Activated naive CD4-positive, alpha-beta T cell treated with Interleukin-2 at 50 U/mL for 16 hours (primary cell): ENCODE measurements around the gene TRMT11.
A peak's percentile ranks its signal among the peaks of the same experiment; 100 is the strongest.
"Not testable (repeated sequence)": the region's sequence is repeated elsewhere in the genome, so short reads cannot be mapped to it uniquely, and the experiment has no call there.

Experiments used
- DNase-seq: peaks from one replicate; pipeline ENCODE4 v3.0.0-alpha.2; 2020

The TRMT11 gene

DNA sequence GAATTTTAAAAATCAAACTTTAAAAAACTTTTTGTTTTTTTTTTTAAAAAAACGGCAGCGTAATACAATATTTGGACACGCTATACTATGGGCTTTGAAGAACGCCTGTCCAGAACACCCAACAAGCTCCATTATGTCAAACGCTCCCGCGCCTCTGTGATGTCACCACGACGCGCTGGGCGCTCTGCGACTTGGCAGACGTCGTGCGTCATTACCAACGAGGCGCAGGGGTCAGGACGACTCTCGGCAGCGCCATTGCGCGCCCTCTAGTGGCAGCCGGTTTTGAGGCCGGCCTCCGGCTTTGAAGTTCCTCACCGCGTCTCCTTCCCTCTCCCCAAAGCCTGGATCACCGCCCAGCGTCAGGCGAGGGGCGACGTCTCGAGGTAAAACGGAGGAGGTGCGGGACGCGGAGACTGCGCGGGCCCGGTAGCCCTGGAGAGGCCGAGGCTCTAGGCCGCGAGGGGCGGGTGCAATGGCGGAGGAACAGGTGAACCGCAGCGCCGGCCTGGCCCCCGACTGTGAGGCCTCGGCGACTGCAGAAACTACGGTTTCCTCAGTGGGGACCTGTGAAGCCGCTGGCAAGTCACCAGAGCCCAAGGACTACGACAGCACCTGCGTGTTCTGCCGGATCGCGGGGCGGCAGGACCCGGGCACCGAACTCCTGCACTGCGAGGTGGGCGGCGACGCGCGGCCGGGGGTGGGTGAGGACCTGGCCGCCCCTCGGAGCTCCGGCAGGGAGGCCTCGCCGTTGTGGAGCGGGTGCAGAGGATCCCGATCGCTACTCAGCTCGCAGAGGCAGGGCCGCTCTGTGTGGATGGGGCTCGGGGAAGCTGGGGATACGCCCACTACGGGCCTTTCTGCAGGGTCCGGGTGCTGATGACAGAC lies 29.6 kb upstream of the TRMT11 start, which contains the start of gene HINT3:
Gene HINT3, plus strand, starts transcription at position 265 of the 885 bp plus-strand sequence. Its CDS starts 208 bp downstream, at position 473.
- DNase-seq = peak; percentile 98

DNA sequence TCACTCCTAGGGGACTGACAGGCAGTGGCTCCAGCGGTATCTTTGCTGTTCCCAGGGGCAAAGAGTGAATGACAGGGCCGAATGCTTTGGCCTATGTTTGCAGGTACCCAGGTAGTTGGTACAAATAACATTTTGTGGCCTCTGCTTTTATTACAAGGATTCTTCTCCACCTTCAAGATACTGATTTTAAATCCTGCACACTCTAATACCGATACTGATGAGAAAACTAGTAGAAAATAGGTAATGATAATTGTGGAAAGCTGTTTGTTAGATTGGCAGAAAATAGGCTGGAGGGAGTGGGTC lies 29.0 kb upstream of the TRMT11 start:
- no peak for DNase-seq

GRCh38 chr6:125957845-125958244 lies 28.5 kb upstream of the TRMT11 start:
- no peak for DNase-seq

- DNase-seq = no peak
These were observed 27.3 kb upstream of the TRMT11 start for GRCh38 chr6:125959041-125959440.

GRCh38 chr6:125961117-125961516 lies 25.2 kb upstream of the TRMT11 start:
- DNase-seq = no peak

DNA sequence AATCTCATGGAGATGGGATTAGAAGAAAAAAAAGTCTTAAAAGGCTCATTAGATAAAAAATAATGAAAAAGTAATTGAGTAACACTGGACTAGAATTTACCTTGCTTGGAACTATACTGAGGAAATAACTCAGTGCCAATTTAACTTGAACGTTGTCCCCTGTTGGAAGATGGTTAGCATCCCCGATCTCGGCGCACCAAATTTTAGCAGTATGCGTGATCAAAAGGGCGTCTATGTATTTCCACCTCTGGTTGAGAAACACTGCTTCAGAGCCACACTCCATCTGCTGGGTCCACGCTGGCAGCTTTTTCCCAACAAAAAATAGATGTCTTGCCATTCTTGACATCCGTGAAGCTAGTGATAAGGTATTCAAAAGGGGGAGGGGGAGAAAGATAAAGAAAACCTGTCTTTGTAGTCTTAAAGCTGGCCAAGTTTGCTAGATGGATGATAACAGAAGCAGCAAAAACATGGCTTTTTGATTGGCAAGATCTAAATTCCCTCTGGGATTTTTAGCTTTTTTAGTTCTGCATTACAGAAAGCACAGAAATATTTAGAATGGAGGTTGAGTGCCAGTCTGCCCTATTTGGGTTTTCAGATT lies 23.3 kb upstream of the TRMT11 start:
- DNase-seq = no peak

GRCh38 chr6:125963817-125964216 lies 22.5 kb upstream of the TRMT11 start:
- DNase-seq = no peak

DNA sequence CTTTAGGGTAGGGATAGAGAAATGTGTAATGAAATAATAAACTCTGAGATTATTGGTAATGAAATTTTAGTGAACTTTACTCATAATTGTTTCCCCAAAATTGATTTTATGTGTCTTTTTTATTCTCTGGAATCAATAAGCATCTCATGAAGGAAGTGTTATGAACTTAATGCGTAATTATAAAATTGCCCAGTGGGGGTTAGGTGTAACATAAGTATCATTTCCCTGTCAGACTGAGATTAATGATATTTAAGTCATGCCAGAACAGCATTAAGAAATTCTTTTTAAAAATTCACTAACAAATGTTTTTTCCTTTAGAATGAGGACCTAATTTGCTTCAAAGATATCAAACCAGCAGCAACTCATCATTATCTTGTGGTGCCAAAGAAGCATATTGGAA lies 19.8 kb upstream of the TRMT11 start:
- DNase-seq = no peak

GRCh38 chr6:125968493-125968892 lies 17.8 kb upstream of the TRMT11 start:
- no peak for DNase-seq

DNA sequence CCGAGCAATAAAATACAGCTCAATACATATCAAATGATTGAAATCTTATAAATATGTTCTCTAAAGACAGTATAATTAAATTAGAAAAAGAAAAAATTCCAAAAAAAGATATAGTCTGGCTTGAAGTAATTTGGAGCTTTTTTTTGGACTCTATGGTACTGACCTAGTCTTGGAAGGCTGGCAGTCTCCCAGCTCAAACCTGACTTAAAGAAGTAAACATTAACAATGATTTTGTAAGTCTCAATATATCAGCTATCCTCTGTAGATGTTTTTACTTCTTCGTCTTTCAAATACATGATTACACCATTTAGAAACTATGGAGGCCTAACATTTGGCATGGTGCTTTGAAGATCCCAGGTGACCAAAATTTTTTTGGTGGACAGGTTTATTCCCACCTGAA lies 15.6 kb upstream of the TRMT11 start:
- no peak for DNase-seq

- not testable (repeated sequence) for DNase-seq
These were observed 13.9 kb upstream of the TRMT11 start for GRCh38 chr6:125972478-125972877.

DNA sequence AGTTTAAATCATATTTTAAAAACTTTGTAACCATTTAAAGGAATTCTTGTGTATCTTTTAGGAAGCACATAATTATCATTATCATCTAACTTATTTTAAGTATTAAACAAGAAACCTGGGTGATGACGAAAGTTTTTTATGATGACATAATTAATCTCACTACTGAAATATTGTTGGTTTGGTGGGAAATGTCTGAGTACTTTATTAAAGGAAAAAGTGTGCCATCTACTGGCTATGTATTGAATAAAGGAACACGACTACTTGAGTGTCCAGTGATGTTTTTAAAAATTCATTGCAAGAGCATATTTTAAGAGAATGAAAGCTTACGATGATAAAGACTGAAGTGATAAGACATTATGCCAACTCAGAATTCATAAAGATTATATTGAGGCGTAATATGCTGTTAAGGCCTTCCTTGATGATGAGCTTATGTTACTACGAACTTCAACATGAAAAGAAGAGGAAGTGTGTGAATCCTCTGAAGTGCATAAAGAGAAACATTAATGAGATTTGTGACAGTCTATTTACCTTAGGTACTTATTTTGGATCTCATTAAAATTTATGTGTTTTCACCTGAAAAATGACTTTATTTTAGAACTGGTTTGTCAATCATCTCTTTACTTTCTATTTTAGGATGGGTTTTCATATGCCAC lies 12.0 kb upstream of the TRMT11 start:
- no peak for DNase-seq

- no peak for DNase-seq
These were observed 7.2 kb upstream of the TRMT11 start for GRCh38 chr6:125979101-125979500.

GRCh38 chr6:125981571-125982185 lies 4.7 kb upstream of the TRMT11 start:
- DNase-seq = no peak

DNA sequence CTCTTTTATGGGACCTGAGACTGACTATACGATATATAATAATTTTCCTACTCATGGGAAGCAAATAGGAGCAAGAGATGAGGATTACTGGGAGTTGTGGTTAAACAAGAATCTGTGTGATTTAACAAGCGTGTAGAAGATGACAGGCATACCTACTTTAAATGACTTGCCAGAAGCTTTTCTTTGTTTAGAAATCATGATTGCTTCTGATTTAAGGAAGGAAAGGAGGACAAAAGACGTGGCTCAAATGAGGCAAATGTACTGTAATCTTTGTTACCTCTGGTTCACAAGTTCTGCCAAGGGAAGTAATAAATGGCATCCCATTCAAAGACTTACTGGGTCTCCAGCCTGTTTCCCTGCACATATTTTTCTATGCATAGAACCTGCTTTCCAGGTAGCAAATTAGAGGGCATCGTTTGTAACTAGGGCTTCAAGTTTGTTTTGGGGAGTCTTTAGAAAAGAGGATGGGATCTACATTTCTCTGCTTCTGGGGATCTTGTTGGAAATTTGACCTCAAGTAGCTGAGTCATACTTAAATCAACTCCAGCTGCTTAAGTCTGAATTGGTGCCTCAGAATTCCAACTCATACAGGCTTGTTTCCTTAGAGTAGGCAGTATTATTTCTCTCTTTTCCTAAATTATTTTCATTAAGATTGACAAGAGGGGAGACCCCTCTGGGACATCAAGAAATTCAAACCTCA lies 2.9 kb upstream of the TRMT11 start:
- DNase-seq = no peak

DNA sequence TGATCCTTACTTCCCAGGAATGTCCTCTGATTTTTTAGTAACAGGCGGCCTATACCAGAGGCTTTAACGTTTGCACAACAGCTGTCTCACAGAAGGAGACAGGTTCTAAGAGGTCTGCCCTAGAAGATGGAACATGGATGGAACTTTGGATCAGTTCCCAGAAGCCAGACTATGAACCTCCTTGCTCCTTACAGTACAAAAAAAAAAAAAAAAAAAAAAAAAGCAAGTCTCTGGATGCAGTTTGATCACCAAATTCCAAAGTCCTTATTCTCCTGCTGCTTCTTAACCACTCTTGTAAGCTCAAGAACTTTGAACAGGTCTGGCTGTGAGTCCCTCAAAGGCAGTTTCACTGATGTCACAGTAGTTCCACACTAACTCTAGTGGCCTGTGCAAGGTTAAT lies 2.0 kb upstream of the TRMT11 start:
- no peak for DNase-seq

GRCh38 chr6:125985522-125985921 lies 818 bp upstream of the TRMT11 start:
- no peak for DNase-seq

- no peak for DNase-seq
These were observed 400 bp upstream of the TRMT11 start for GRCh38 chr6:125985979-125986300.

DNA sequence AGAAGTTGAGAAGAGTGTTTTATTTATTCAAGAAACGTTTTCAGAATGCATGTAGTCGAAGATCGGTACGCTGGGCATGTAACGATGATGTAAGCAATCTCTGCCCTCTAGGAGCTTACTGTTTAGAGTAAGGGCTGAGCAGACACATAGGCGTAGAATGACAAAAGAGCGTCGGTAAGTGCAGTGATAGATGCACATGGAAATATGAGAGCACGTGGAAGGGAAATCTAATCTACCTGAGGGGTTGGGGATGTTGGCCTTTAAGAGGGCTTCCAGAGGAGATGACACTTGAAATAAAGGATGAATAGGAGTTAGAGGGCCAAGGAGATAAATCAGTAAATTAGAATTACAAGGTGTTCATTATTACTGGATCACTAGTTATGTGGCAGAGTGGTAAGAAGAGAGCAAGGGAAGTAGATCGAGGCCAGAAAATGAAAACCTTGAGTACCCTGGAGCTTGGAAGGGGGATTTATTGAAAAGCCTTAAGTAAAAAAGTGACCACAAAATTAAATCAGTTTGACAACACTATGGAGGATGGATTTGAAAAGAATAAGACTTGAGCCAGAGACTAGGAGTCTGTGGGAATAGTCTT lies 782 bp downstream of the TRMT11 start:
- DNase-seq = no peak

- DNase-seq = no peak
These were observed 1.9 kb downstream of the TRMT11 start for GRCh38 chr6:125988280-125988679.

- DNase-seq = no peak
These were observed 3.3 kb downstream of the TRMT11 start for GRCh38 chr6:125989631-125990030.

DNA sequence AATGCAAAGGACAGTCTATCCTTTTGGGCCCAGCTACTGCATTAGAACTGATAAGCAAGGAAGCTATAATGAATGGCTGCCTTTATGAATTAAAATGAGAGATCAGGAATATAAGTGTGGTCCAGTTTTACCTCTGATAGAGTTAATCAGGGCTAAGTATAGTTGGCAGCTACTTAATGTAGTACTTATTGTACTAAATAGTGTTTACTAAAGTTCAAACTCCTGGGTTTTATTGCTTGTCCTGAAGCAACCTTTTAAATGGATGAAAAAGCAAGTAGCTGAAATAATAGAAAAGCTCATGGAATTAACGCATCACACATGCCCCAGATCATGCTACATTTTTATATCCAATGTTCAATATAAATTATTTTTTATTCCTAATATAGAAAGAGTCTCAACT lies 5.3 kb downstream of the TRMT11 start:
- DNase-seq = no peak
